ENCODE measurements around the gene POTEM.
"Not testable (repeated sequence)": the region's sequence is repeated elsewhere in the genome, so short reads cannot be mapped to it uniquely, and the experiment has no call there.

POTEM gene

GRCh38 chr14:18967134-18967533 is at the start of gene POTEM:
TSS of gene POTEM (plus strand) at chr14:18967434. CDS start at chr14:18967486, 52 bp downstream.
- not testable (repeated sequence) for DNase-seq (ENCODE audit: low read depth)

- DNase-seq (ENCODE audit: low read depth): not testable (repeated sequence)
Measured at GRCh38 chr14:18918345-18918744, 48.9 kb upstream of the POTEM start.

GRCh38 chr14:18920052-18920451 is 47.2 kb upstream of the POTEM start:
- DNase-seq (ENCODE audit: low read depth): not testable (repeated sequence)

GRCh38 chr14:18921055-18921701 is 46.1 kb upstream of the POTEM start:
- not testable (repeated sequence) for DNase-seq (ENCODE audit: low read depth)

- not testable (repeated sequence) for DNase-seq (ENCODE audit: low read depth)
Measured at GRCh38 chr14:18936848-18937247, 30.4 kb upstream of the POTEM start.

- not testable (repeated sequence) for DNase-seq (ENCODE audit: low read depth)
Measured at GRCh38 chr14:18938733-18939132, 28.5 kb upstream of the POTEM start.

GRCh38 chr14:18949939-18950338 is 17.3 kb upstream of the POTEM start:
- DNase-seq (ENCODE audit: low read depth): not testable (repeated sequence)

GRCh38 chr14:18953085-18953484 is 14.1 kb upstream of the POTEM start:
- not testable (repeated sequence) for DNase-seq (ENCODE audit: low read depth)

- DNase-seq (ENCODE audit: low read depth): not testable (repeated sequence)
Measured at GRCh38 chr14:18955816-18956215, 11.4 kb upstream of the POTEM start.

- not testable (repeated sequence) for DNase-seq (ENCODE audit: low read depth)
Measured at GRCh38 chr14:18961576-18961975, 5.7 kb upstream of the POTEM start.

- DNase-seq (ENCODE audit: low read depth): not testable (repeated sequence)
Measured at GRCh38 chr14:18962143-18962542, 5.1 kb upstream of the POTEM start.

- not testable (repeated sequence) for DNase-seq (ENCODE audit: low read depth)
Measured at GRCh38 chr14:18963276-18963675, 4.0 kb upstream of the POTEM start.

- DNase-seq (ENCODE audit: low read depth): not testable (repeated sequence)
Measured at GRCh38 chr14:18964878-18965277, 2.4 kb upstream of the POTEM start.

GRCh38 chr14:19002566-19002965 is 35.3 kb downstream of the POTEM start:
- DNase-seq (ENCODE audit: low read depth): not testable (repeated sequence)

GRCh38 chr14:19006490-19006889 is 39.3 kb downstream of the POTEM start:
- DNase-seq (ENCODE audit: low read depth): not testable (repeated sequence)

GRCh38 chr14:19007678-19008077 is 40.4 kb downstream of the POTEM start:
- DNase-seq (ENCODE audit: low read depth): not testable (repeated sequence)

GRCh38 chr14:19011029-19011428 is 43.8 kb downstream of the POTEM start:
- not testable (repeated sequence) for DNase-seq (ENCODE audit: low read depth)

- DNase-seq (ENCODE audit: low read depth): not testable (repeated sequence)
Measured at GRCh38 chr14:19011703-19012102, 44.5 kb downstream of the POTEM start.

GRCh38 chr14:19015185-19015584 is 48.0 kb downstream of the POTEM start:
- not testable (repeated sequence) for DNase-seq (ENCODE audit: low read depth)

GRCh38 chr14:19025080-19025589 is 57.9 kb downstream of the POTEM start:
- not testable (repeated sequence) for DNase-seq (ENCODE audit: low read depth)

- DNase-seq (ENCODE audit: low read depth): not testable (repeated sequence)
Measured at GRCh38 chr14:19026649-19027351, 59.6 kb downstream of the POTEM start.

- DNase-seq (ENCODE audit: low read depth): not testable (repeated sequence)
Measured at GRCh38 chr14:19027895-19028294, 60.7 kb downstream of the POTEM start.

- DNase-seq (ENCODE audit: low read depth): not testable (repeated sequence)
Measured at GRCh38 chr14:19036811-19037382, 69.7 kb downstream of the POTEM start.
